Measurements from ENCODE around the gene SEMA4A. TPM values are rescaled to one million over a fixed set of nuclear protein-coding genes. Genes with fewer than 3 reads are reported as not detected.
A peak's percentile ranks its signal among the peaks of the same experiment; 100 is the strongest.
"Not testable (repeated sequence)": the region's sequence is repeated elsewhere in the genome, so short reads cannot be mapped to it uniquely, and the experiment has no call there.

SEMA4A gene
- total RNA-seq, 2 donors from 2014 or later: 22.9 to 44.9 TPM

- intact Hi-C loops (cut with DNase I): no loop called here
- DNase-seq (ENCODE audit: low spot score): no peak
- Histone ChIP-seq H3K27ac (peak overlapping the region; percentile 90 to 92), H3K36me3 (no peaks in the 10 kb centered on the region), H3K27me3 (replicated peaks; ENCODE audit: insufficient read depth) (no peaks in the 10 kb centered on the region), H3K4me3 (no peak overlapping the region), H3K9me3 (no peaks in the 10 kb centered on the region), H3K4me1 (replicated peaks) (peaks cover 18% of the 10 kb centered on the region)
- WGBS: 32% methylated on average over 4 of the region's 4 CpGs
- TF ChIP-seq POLR2AphosphoS5 (IDR thresholded peaks at IDR 0.05): no peak
- TF ChIP-seq CTCF (IDR thresholded peaks at IDR 0.05): no peak
- TF ChIP-seq POLR2A (IDR thresholded peaks at IDR 0.05): no peak
Observed at GRCh38 chr1:156113282-156113950, 40.0 kb upstream of the SEMA4A start.

- TF ChIP-seq POLR2AphosphoS5 (IDR thresholded peaks at IDR 0.05): peak; percentile 91
- peak; percentile 98 for TF ChIP-seq POLR2A (IDR thresholded peaks at IDR 0.05)
- peak in 1 of 4 experiments; percentile 13 for TF ChIP-seq CTCF (IDR thresholded peaks at IDR 0.05)
- Histone ChIP-seq H3K4me3 (peak within 1 kb of the TSS; percentile 86 to 96), H3K27me3 (replicated peaks; ENCODE audit: insufficient read depth) (no peaks in the 10 kb centered on the region), H3K36me3 (no peaks in the 10 kb centered on the region), H3K27ac (peak within 1 kb of the TSS; percentile 90 to 92), H3K9me3 (no peaks in the 10 kb centered on the region), H3K4me1 (replicated peaks) (peaks cover 25% of the 10 kb centered on the region)
- DNase-seq (ENCODE audit: low spot score): peak; percentile 93
- under 1% methylated on average over 30 of the region's 37 CpGs for WGBS
- intact Hi-C loops (cut with DNase I): no loop called here
Observed at GRCh38 chr1:156114101-156114918, 39.1 kb upstream of the SEMA4A start, which contains the start of gene LMNA. TSS of gene LMNA (plus strand) at chr1:156114711. CDS start at chr1:156114919, 208 bp downstream.

GRCh38 chr1:156114919-156115513, 38.4 kb upstream of the SEMA4A start:
- Histone ChIP-seq H3K9me3 (no peaks in the 10 kb centered on the region), H3K4me1 (replicated peaks) (peaks cover 31% of the 10 kb centered on the region), H3K36me3 (no peaks in the 10 kb centered on the region), H3K27ac (peak overlapping the region; percentile 90 to 92), H3K27me3 (replicated peaks; ENCODE audit: insufficient read depth) (no peaks in the 10 kb centered on the region), H3K4me3 (peak overlapping the region; percentile 86 to 96)
- DNase-seq (ENCODE audit: low spot score): no peak
- TF ChIP-seq CTCF (IDR thresholded peaks at IDR 0.05) (no peak), POLR2AphosphoS5 (IDR thresholded peaks at IDR 0.05) (no peak), POLR2A (IDR thresholded peaks at IDR 0.05) (peak; percentile 14)
- WGBS: under 1% methylated on average over 48 of the region's 49 CpGs
- intact Hi-C loops (cut with DNase I): no loop called here

GRCh38 chr1:156115514-156116374, 37.6 kb upstream of the SEMA4A start:
- peaks cover 38% of the 10 kb centered on the region for H3K4me1 ChIP-seq (replicated peaks)
- peak; percentile 62 for DNase-seq (ENCODE audit: low spot score)

GRCh38 chr1:156116731-156117130, 36.7 kb upstream of the SEMA4A start:
- DNase-seq (ENCODE audit: low spot score); H3K9me3 ChIP-seq; H3K36me3 ChIP-seq; intact Hi-C loops (cut with DNase I); H3K27me3 ChIP-seq (replicated peaks; ENCODE audit: insufficient read depth): not testable (repeated sequence)
- WGBS: 71% methylated on average over 5 of the region's 5 CpGs
- Histone ChIP-seq H3K4me3 (peak overlapping the region; percentile 86 to 96), H3K27ac (peak overlapping the region; percentile 90 to 92), H3K4me1 (replicated peaks) (peaks cover 45% of the 10 kb centered on the region)

More at GRCh38 chr1:156115514-156116374, 37.6 kb upstream of the SEMA4A start:
- Histone ChIP-seq H3K4me3 (peak overlapping the region; percentile 86 to 96), H3K27ac (peak overlapping the region; percentile 90 to 92), H3K27me3 (replicated peaks; ENCODE audit: insufficient read depth) (no peaks in the 10 kb centered on the region), H3K9me3 (no peaks in the 10 kb centered on the region), H3K36me3 (no peaks in the 10 kb centered on the region)
- intact Hi-C loops (cut with DNase I): no loop called here
- WGBS: 2% methylated on average over 19 of the region's 19 CpGs
- peak; percentile 46 for TF ChIP-seq POLR2A (IDR thresholded peaks at IDR 0.05)
- no peak for TF ChIP-seq CTCF (IDR thresholded peaks at IDR 0.05)
